Measurements from ENCODE around the gene TCP1.

The TCP1 gene

DNA sequence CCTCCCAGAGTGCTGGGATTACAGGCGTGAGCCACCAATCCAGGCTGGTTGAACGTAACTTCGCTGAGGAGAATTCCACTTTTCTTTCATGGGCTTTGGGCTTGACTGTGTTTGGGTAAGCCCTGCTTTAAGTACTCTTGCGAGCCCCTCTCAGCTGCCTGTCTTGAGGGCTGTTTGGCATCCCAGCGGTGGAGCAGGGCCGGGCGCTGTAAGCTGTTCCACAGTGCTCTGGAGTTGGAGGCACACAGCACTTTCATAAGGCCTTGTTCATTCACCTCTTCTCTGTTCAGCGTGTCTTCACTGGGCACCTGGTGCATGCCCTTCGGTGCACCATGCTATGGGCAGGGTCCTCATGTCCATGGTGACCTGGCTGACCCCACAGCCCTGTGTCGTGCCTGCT, 32.3 kb upstream of the TCP1 start:
- Histone ChIP-seq H3K9ac (ENCODE audit: low read length) (no peak overlapping the region), H2BK120ac (ENCODE audit: low read depth, low read length) (no peak overlapping the region), H4K8ac (ENCODE audit: low read length) (no peak overlapping the region), H2AK5ac (ENCODE audit: low read length, severe bottlenecking) (no peak overlapping the region), H3K4me3 (ENCODE audit: insufficient read depth in 1 of 2, low read depth in 1 of 2, low read length in 2 of 2) (peak overlapping the region in 1 of 2 experiments; percentile 2), H4K91ac (ENCODE audit: low read length) (no peak overlapping the region), H3K18ac (ENCODE audit: low read depth in 1 of 2, low read length in 2 of 2) (no peak overlapping the region), H3K27ac (ENCODE audit: low read length, poor library complexity, severe bottlenecking) (no peak overlapping the region), H2AFZ (ENCODE audit: low read depth, low read length) (no peak overlapping the region), H2BK5ac (ENCODE audit: low read depth, low read length, poor library complexity, severe bottlenecking) (no peak overlapping the region), H3K4me1 (ENCODE audit: control insufficient read depth, insufficient read depth, low read depth, low read length) (no peaks in the 10 kb centered on the region), H3K9me3 (ENCODE audit: control insufficient read depth, low read length) (no peaks in the 10 kb centered on the region), H3K4me2 (ENCODE audit: low read length, poor library complexity, severe bottlenecking) (no peak overlapping the region), H3K14ac (ENCODE audit: low read length in 2 of 2) (no peak overlapping the region), H2BK15ac (ENCODE audit: low read depth, poor library complexity, severe bottlenecking) (no peak overlapping the region), H3K4ac (ENCODE audit: low read depth in 1 of 2, low read length in 2 of 2) (no peak overlapping the region), H3K27me3 (ENCODE audit: control insufficient read depth in 1 of 2, insufficient read depth in 1 of 2, low read length in 2 of 2) (peaks cover 0 to 40% of the 10 kb centered on the region in 2 experiments), H3K23ac (ENCODE audit: low read length in 2 of 2) (no peak overlapping the region), H3K79me1 (replicated peaks; ENCODE audit: low read length, poor library complexity, severe bottlenecking) (no peaks in the 10 kb centered on the region), H3K36me3 (ENCODE audit: control insufficient read depth in 1 of 2, insufficient read depth in 2 of 2, low read depth in 1 of 2, low read length in 2 of 2) (peaks cover 0 to 4% of the 10 kb centered on the region in 2 experiments), H2BK12ac (ENCODE audit: low read length in 2 of 2) (no peak overlapping the region)
- DNase-seq: no peak
- 88% methylated on average over 10 of the region's 10 CpGs for WGBS

DNA sequence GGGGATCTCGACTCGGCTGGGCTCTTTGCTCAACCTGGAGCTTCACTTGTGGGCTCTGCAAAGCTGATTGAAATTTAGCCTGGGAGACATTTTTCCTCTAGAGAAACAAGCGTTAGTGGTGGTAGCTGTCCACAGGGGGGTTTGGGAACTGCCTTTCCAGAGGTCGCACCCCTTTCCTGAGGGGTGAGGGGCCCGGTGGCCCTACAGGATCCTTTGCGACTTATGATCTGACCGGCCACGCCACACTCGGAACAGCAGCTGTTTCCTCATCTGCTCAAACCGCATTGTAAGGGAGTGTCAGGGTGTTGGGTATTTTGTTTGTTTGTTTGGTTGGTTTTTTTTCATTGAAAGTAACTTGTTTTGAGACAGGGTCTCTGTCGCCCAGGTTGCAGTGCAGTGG, 31.7 kb upstream of the TCP1 start:
- H2BK120ac ChIP-seq (ENCODE audit: low read depth, low read length): no peak overlapping the region

DNA sequence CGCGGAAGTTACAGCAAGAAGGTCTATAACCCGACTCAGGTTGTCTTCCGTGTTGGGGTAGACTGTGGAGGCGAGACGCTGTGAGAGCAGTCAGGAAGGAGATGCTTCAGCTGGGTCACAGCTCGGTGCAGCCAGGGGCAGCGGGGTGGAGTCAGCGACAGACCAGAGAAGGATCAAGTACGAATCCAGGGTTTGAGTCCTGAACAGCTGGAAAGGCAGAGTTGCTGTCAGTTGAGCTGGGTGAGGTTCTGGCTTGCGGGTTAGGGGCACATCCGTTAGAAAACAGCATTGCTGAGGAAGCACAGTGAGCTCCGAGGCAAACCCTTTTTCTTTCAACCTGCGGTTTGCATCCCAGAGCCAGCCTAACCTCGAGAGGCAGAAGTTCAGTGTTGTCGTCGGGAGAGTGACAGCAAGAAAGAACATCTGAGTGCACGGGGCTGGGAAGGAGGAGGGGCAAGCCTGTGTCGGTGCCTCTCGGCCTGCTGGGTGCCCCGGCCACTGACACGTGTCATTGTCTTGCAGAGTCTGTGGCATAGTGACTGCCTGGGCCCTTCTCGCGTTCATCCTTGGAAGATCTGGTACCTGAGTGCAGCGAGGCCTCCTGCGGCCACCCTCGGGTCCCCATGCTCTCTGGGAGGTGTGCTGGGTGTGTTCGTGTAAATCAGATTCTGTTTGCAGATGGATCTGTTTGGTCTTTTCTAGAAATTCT, 30.7 kb upstream of the TCP1 start:
- no peaks in the 10 kb centered on the region for H3K4me1 ChIP-seq (ENCODE audit: control insufficient read depth, insufficient read depth, low read depth, low read length)
- 69% methylated on average over 28 of the region's 28 CpGs for WGBS

More for the DNA sequence above, 31.7 kb upstream of the TCP1 start:
- no peak overlapping the region for H3K4me2 ChIP-seq (ENCODE audit: low read length, poor library complexity, severe bottlenecking)
- H4K91ac ChIP-seq (ENCODE audit: low read length): no peak overlapping the region
- H2BK12ac ChIP-seq (ENCODE audit: low read length in 2 of 2): no peak overlapping the region
- H3K4me3 ChIP-seq (ENCODE audit: insufficient read depth in 1 of 2, low read depth in 1 of 2, low read length in 2 of 2): no peak overlapping the region
- no peak overlapping the region for H3K27ac ChIP-seq (ENCODE audit: low read length, poor library complexity, severe bottlenecking)
- no peak overlapping the region for H3K14ac ChIP-seq (ENCODE audit: low read length in 2 of 2)
- no peak overlapping the region for H3K23ac ChIP-seq (ENCODE audit: low read length in 2 of 2)
- peaks cover 0 to 4% of the 10 kb centered on the region in 2 experiments for H3K36me3 ChIP-seq (ENCODE audit: control insufficient read depth in 1 of 2, insufficient read depth in 2 of 2, low read depth in 1 of 2, low read length in 2 of 2)
- no peak overlapping the region for H2AK5ac ChIP-seq (ENCODE audit: low read length, severe bottlenecking)
- H2AFZ ChIP-seq (ENCODE audit: low read depth, low read length): no peak overlapping the region
- no peak for DNase-seq
- no peaks in the 10 kb centered on the region for H3K9me3 ChIP-seq (ENCODE audit: control insufficient read depth, low read length)
- no peak overlapping the region for H3K18ac ChIP-seq (ENCODE audit: low read depth in 1 of 2, low read length in 2 of 2)
- H3K4ac ChIP-seq (ENCODE audit: low read depth in 1 of 2, low read length in 2 of 2): no peak overlapping the region
- no peaks in the 10 kb centered on the region for H3K4me1 ChIP-seq (ENCODE audit: control insufficient read depth, insufficient read depth, low read depth, low read length)
- WGBS: 92% methylated on average over 10 of the region's 11 CpGs
- H2BK5ac ChIP-seq (ENCODE audit: low read depth, low read length, poor library complexity, severe bottlenecking): no peak overlapping the region
- H4K8ac ChIP-seq (ENCODE audit: low read length): no peak overlapping the region
- H2BK15ac ChIP-seq (ENCODE audit: low read depth, poor library complexity, severe bottlenecking): no peak overlapping the region
- H3K9ac ChIP-seq (ENCODE audit: low read length): no peak overlapping the region
- H3K79me1 ChIP-seq (replicated peaks; ENCODE audit: low read length, poor library complexity, severe bottlenecking): no peaks in the 10 kb centered on the region
- peaks cover 0 to 40% of the 10 kb centered on the region in 2 experiments for H3K27me3 ChIP-seq (ENCODE audit: control insufficient read depth in 1 of 2, insufficient read depth in 1 of 2, low read length in 2 of 2)

DNA sequence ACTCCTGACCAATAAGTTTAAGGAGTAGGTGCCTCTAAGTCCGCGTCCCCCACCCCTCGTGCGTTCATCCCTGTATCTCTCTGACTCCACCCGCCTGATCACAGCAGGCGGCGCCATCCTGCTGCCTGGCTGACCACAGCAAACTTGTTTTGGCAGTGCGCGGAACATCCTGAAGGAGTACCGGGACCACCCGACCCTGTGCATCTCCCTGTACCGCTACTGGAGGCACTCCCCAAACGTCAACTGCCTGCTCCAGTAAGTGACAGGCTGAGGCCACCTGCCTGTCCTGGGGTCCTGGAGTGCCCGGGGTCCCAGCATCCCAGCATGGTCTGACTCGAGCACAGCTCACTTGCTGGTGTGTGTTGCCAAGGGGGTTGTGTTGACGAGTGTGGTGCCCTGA, 29.7 kb upstream of the TCP1 start:
- no peak overlapping the region for H3K9ac ChIP-seq (ENCODE audit: low read length)
- H3K4me2 ChIP-seq (ENCODE audit: low read length, poor library complexity, severe bottlenecking): no peak overlapping the region
- H2BK12ac ChIP-seq (ENCODE audit: low read length in 2 of 2): no peak overlapping the region
- no peaks in the 10 kb centered on the region for H3K79me1 ChIP-seq (replicated peaks; ENCODE audit: low read length, poor library complexity, severe bottlenecking)
- H3K27ac ChIP-seq (ENCODE audit: low read length, poor library complexity, severe bottlenecking): no peak overlapping the region
- 91% methylated on average over 16 of the region's 16 CpGs for WGBS
- H3K4ac ChIP-seq (ENCODE audit: low read depth in 1 of 2, low read length in 2 of 2): no peak overlapping the region
- H3K9me3 ChIP-seq (ENCODE audit: control insufficient read depth, low read length): no peaks in the 10 kb centered on the region
- H3K18ac ChIP-seq (ENCODE audit: low read depth in 1 of 2, low read length in 2 of 2): no peak overlapping the region
- H3K4me1 ChIP-seq (ENCODE audit: control insufficient read depth, insufficient read depth, low read depth, low read length): no peaks in the 10 kb centered on the region
- no peak overlapping the region for H2AFZ ChIP-seq (ENCODE audit: low read depth, low read length)
- H3K4me3 ChIP-seq (ENCODE audit: insufficient read depth in 1 of 2, low read depth in 1 of 2, low read length in 2 of 2): no peak overlapping the region
- H3K27me3 ChIP-seq (ENCODE audit: control insufficient read depth in 1 of 2, insufficient read depth in 1 of 2, low read length in 2 of 2): peaks cover 0 to 40% of the 10 kb centered on the region in 2 experiments
- no peak overlapping the region for H2AK5ac ChIP-seq (ENCODE audit: low read length, severe bottlenecking)
- H2BK5ac ChIP-seq (ENCODE audit: low read depth, low read length, poor library complexity, severe bottlenecking): no peak overlapping the region
- H4K8ac ChIP-seq (ENCODE audit: low read length): no peak overlapping the region
- H3K23ac ChIP-seq (ENCODE audit: low read length in 2 of 2): no peak overlapping the region
- no peak for DNase-seq
- H2BK120ac ChIP-seq (ENCODE audit: low read depth, low read length): no peak overlapping the region
- H2BK15ac ChIP-seq (ENCODE audit: low read depth, poor library complexity, severe bottlenecking): no peak overlapping the region
- H4K91ac ChIP-seq (ENCODE audit: low read length): no peak overlapping the region
- H3K36me3 ChIP-seq (ENCODE audit: control insufficient read depth in 1 of 2, insufficient read depth in 2 of 2, low read depth in 1 of 2, low read length in 2 of 2): peaks cover 0 to 4% of the 10 kb centered on the region in 2 experiments
- no peak overlapping the region for H3K14ac ChIP-seq (ENCODE audit: low read length in 2 of 2)

More for the DNA sequence above, 30.7 kb upstream of the TCP1 start:
- no peak overlapping the region for H3K4ac ChIP-seq (ENCODE audit: low read depth in 1 of 2, low read length in 2 of 2)
- H3K23ac ChIP-seq (ENCODE audit: low read length in 2 of 2): no peak overlapping the region
- no peak overlapping the region for H2BK5ac ChIP-seq (ENCODE audit: low read depth, low read length, poor library complexity, severe bottlenecking)
- H3K36me3 ChIP-seq (ENCODE audit: control insufficient read depth in 1 of 2, insufficient read depth in 2 of 2, low read depth in 1 of 2, low read length in 2 of 2): peaks cover 0 to 4% of the 10 kb centered on the region in 2 experiments
- no peak overlapping the region for H3K18ac ChIP-seq (ENCODE audit: low read depth in 1 of 2, low read length in 2 of 2)
- H4K8ac ChIP-seq (ENCODE audit: low read length): no peak overlapping the region
- no peak overlapping the region for H2BK12ac ChIP-seq (ENCODE audit: low read length in 2 of 2)
- peaks cover 0 to 40% of the 10 kb centered on the region in 2 experiments for H3K27me3 ChIP-seq (ENCODE audit: control insufficient read depth in 1 of 2, insufficient read depth in 1 of 2, low read length in 2 of 2)
- DNase-seq: no peak
- H2AFZ ChIP-seq (ENCODE audit: low read depth, low read length): no peak overlapping the region
- no peak overlapping the region for H2BK15ac ChIP-seq (ENCODE audit: low read depth, poor library complexity, severe bottlenecking)
- no peaks in the 10 kb centered on the region for H3K9me3 ChIP-seq (ENCODE audit: control insufficient read depth, low read length)
- no peak overlapping the region for H2BK120ac ChIP-seq (ENCODE audit: low read depth, low read length)
- H4K91ac ChIP-seq (ENCODE audit: low read length): no peak overlapping the region
- no peak overlapping the region for H3K9ac ChIP-seq (ENCODE audit: low read length)
- no peaks in the 10 kb centered on the region for H3K79me1 ChIP-seq (replicated peaks; ENCODE audit: low read length, poor library complexity, severe bottlenecking)
- H2AK5ac ChIP-seq (ENCODE audit: low read length, severe bottlenecking): no peak overlapping the region
- no peak overlapping the region for H3K27ac ChIP-seq (ENCODE audit: low read length, poor library complexity, severe bottlenecking)
- no peak overlapping the region for H3K4me3 ChIP-seq (ENCODE audit: insufficient read depth in 1 of 2, low read depth in 1 of 2, low read length in 2 of 2)
- H3K14ac ChIP-seq (ENCODE audit: low read length in 2 of 2): peak overlapping the region in 1 of 2 experiments; percentile 58
- no peak overlapping the region for H3K4me2 ChIP-seq (ENCODE audit: low read length, poor library complexity, severe bottlenecking)

All from mesenchymal stem cell (in vitro differentiated cells and primary cell).